GM13977 (cell line): Measurements from ENCODE around the gene POLR2I.
A peak's percentile ranks its signal among the peaks of the same experiment; 100 is the strongest.

Experiments used
- DNase-seq: peaks from one replicate; pipeline ENCODE4 v3.0.0; 2012; ENCODE audit warnings: low spot score
- CTCF ChIP-seq: IDR thresholded peaks from 2 replicates; pipeline ENCODE4 v1.5.1; 2012; ENCODE audit warnings: mild to moderate bottlenecking, control low read depth; ENCODE audit not compliant: insufficient read depth; ENCODE audit errors: extremely low read depth, missing control alignments
- in situ Hi-C: fragments of 300-500 bp; cut with MboI; formaldehyde crosslinking; loops from one replicate; pipeline ENCODE4 v1.12.0; 2022; ENCODE audit warnings: low sequenced_read_pairs, low pct_unique_long_range_greater_than_20kb, mixed read lengths, inconsistent platforms; ENCODE audit not compliant: unreplicated experiment

Gene POLR2I

DNA sequence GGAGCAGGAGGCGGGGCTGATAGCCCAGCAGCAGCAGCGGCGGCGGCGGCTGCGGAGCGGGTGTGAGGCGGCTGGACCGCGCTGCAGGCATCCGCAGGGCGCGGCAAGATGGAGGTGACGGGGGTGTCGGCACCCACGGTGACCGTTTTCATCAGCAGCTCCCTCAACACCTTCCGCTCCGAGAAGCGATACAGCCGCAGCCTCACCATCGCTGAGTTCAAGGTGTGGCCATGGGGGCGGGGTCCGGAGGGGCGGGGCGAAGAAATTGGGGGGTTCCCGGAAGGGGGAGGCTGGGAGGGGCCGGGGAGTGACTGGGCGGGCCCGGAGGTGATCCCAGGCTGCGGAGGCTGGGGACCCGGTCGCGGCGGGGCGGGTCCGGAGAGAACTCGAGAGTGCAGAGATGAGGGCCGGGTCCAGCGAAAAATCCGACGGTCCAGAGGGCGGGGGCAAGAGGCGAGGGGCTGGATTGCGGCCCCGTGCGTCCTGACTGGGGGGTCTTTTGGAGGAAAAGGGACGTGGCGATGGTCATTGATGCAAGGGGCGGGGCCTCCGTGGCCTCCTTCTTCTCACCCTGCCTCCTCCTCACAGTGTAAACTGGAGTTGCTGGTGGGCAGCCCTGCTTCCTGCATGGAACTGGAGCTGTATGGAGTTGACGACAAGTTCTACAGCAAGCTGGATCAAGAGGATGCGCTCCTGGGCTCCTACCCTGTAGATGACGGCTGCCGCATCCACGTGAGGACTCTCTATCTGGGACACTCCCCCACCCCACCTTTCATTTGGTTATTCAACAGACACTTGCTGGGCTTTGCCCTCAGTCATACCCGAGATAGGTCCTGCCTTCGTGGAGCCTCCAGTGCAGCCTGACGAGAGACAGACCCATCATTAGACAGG is 1.0 kb upstream of the POLR2I start, which contains the start of gene TBCB:
TBCB (plus strand) TSS at position 16 of the 891 bp plus-strand sequence; CDS start at position 109, 93 bp downstream.
- peak; percentile 90 for DNase-seq
- no peak for TF ChIP-seq CTCF
- in situ Hi-C loops, result no loop called here

GRCh38 chr19:36113894-36114720 is 568 bp downstream of the POLR2I start:
- DNase-seq, result no peak
- TF ChIP-seq CTCF, result peak; percentile 34
- in situ Hi-C loops, result no loop called here

DNA sequence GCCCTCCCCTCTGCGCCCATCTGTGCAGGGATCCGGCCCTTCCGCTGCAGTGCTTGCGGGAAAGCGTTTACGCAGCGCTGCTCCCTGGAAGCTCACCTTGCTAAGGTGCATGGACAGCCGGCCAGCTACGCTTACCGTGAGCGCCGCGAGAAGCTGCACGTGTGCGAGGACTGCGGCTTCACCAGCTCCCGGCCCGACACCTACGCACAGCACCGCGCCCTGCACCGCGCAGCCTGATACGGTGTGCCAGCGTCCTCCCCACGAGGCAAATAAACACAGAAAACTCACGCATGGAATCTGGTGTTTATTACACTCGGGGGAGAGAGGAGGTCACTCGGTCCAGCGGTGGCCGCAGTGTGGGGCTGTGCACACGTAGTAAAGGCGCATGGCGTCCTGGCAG is 1.2 kb downstream of the POLR2I start:
- no peak for TF ChIP-seq CTCF
- in situ Hi-C loops, result no loop called here
- no peak for DNase-seq

GRCh38 chr19:36112678-36113077 is 2.0 kb downstream of the POLR2I start:
- no peak for TF ChIP-seq CTCF
- no peak for DNase-seq
- in situ Hi-C loops, result no loop called here

DNA sequence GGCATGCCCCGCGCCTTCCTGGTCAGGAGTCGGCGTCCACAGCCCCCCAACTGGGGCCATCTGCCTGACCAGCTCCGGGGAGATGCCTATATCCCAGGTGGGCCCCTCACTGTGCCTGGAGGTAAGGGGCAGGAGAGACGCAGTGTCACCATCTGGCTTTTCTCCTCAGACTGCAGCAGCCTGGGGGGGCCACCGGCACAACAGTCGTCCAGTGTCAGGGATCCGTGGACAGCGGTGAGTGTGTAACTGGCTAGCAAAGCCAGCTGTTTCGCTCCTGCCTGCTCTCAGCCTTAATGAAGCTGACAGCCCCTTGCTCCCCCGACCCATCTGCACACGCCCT is 3.5 kb downstream of the POLR2I start:
- in situ Hi-C loops, result no loop called here
- no peak for DNase-seq
- no peak for TF ChIP-seq CTCF

DNA sequence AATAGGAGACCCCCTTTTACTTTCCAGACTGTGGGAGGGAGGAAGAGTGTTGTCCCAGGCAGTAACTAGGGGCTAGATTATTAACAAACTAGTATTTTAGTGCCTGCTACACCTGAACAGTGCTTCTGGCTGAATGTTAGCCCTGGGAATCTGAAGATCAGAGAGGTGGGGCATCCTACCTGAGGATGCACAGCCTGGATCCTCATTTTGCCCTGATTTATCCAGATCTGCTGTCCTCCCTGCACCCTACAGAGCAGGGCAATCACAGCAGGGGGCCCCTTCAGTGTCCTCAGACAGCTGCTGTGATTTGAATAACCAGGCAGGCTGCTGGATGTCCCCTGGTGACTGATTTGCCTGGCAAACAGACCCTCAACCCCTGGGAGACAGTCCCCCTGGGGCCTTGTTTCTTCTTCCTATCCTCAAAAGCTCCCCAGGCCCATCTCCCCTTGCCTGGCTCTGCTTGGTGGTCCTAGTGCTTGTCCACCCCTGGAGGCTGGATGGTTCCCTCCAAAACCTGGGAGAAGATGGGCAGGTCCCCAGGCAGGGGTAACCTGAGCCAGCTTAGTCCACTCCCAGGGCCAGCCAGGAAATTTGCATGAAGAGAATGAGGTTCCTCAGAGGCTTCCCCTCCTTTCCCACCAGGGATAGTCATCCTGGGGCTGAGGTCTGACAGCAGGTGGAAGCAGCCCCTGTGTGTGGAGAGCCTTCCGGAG is 4.0 kb downstream of the POLR2I start, which contains the start of gene OVOL3:
OVOL3 (plus strand) TSS at position 657 of the 713 bp plus-strand sequence. CDS start 60 bp downstream, outside the sequence.
- in situ Hi-C loops, result no loop called here
- DNase-seq, result no peak
- no peak for TF ChIP-seq CTCF
